ENCODE measurements around the gene RASSF7.

GRCh38 chr11:512761-513595 lies 47.8 kb upstream of the RASSF7 start:
- TF ChIP-seq, protein P1, sequence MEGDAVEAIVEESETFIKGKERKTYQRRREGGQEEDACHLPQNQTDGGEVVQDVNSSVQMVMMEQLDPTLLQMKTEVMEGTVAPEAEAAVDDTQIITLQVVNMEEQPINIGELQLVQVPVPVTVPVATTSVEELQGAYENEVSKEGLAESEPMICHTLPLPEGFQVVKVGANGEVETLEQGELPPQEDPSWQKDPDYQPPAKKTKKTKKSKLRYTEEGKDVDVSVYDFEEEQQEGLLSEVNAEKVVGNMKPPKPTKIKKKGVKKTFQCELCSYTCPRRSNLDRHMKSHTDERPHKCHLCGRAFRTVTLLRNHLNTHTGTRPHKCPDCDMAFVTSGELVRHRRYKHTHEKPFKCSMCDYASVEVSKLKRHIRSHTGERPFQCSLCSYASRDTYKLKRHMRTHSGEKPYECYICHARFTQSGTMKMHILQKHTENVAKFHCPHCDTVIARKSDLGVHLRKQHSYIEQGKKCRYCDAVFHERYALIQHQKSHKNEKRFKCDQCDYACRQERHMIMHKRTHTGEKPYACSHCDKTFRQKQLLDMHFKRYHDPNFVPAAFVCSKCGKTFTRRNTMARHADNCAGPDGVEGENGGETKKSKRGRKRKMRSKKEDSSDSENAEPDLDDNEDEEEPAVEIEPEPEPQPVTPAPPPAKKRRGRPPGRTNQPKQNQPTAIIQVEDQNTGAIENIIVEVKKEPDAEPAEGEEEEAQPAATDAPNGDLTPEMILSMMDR (IDR thresholded peaks at IDR 0.05) = no peak
- TF ChIP-seq NR3C1 (CRISPR knock-in tag; conservative IDR thresholded peaks at IDR 0.05; ENCODE audit: low read depth) (no peak), NR1H2 (CRISPR knock-in tag; IDR thresholded peaks at IDR 0.05) (no peak), RELA (CRISPR knock-in tag; IDR thresholded peaks at IDR 0.05; ENCODE audit: borderline replicate concordance) (no peak), SMAD3 (CRISPR knock-in tag; IDR thresholded peaks at IDR 0.05; ENCODE audit: borderline replicate concordance) (no peak), ERG (CRISPR knock-in tag; IDR thresholded peaks at IDR 0.05) (no peak), PRDM15 (CRISPR knock-in tag; IDR thresholded peaks at IDR 0.05) (no peak), FOXK1 (CRISPR knock-in tag; IDR thresholded peaks at IDR 0.05) (no peak)
- TF ChIP-seq, protein P2, sequence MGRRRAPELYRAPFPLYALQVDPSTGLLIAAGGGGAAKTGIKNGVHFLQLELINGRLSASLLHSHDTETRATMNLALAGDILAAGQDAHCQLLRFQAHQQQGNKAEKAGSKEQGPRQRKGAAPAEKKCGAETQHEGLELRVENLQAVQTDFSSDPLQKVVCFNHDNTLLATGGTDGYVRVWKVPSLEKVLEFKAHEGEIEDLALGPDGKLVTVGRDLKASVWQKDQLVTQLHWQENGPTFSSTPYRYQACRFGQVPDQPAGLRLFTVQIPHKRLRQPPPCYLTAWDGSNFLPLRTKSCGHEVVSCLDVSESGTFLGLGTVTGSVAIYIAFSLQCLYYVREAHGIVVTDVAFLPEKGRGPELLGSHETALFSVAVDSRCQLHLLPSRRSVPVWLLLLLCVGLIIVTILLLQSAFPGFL (CRISPR knock-in tag; IDR thresholded peaks at IDR 0.05; ENCODE audit: borderline replicate concordance) = no peak
- TF ChIP-seq, protein P3, sequence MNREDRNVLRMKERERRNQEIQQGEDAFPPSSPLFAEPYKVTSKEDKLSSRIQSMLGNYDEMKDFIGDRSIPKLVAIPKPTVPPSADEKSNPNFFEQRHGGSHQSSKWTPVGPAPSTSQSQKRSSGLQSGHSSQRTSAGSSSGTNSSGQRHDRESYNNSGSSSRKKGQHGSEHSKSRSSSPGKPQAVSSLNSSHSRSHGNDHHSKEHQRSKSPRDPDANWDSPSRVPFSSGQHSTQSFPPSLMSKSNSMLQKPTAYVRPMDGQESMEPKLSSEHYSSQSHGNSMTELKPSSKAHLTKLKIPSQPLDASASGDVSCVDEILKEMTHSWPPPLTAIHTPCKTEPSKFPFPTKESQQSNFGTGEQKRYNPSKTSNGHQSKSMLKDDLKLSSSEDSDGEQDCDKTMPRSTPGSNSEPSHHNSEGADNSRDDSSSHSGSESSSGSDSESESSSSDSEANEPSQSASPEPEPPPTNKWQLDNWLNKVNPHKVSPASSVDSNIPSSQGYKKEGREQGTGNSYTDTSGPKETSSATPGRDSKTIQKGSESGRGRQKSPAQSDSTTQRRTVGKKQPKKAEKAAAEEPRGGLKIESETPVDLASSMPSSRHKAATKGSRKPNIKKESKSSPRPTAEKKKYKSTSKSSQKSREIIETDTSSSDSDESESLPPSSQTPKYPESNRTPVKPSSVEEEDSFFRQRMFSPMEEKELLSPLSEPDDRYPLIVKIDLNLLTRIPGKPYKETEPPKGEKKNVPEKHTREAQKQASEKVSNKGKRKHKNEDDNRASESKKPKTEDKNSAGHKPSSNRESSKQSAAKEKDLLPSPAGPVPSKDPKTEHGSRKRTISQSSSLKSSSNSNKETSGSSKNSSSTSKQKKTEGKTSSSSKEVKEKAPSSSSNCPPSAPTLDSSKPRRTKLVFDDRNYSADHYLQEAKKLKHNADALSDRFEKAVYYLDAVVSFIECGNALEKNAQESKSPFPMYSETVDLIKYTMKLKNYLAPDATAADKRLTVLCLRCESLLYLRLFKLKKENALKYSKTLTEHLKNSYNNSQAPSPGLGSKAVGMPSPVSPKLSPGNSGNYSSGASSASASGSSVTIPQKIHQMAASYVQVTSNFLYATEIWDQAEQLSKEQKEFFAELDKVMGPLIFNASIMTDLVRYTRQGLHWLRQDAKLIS (CRISPR knock-in tag; IDR thresholded peaks at IDR 0.05; ENCODE audit: borderline replicate concordance) = no peak
